GM12872 (cell line): ENCODE data around the gene TRIM38.

Experiments used
- CTCF ChIP-seq: IDR thresholded peaks from 3 replicates; pipeline ENCODE4 v1.5.1; 2011; ENCODE audit warnings: low read depth, mild to moderate bottlenecking, low read length, moderate library complexity; ENCODE audit not compliant: insufficient read depth

TRIM38 gene

DNA sequence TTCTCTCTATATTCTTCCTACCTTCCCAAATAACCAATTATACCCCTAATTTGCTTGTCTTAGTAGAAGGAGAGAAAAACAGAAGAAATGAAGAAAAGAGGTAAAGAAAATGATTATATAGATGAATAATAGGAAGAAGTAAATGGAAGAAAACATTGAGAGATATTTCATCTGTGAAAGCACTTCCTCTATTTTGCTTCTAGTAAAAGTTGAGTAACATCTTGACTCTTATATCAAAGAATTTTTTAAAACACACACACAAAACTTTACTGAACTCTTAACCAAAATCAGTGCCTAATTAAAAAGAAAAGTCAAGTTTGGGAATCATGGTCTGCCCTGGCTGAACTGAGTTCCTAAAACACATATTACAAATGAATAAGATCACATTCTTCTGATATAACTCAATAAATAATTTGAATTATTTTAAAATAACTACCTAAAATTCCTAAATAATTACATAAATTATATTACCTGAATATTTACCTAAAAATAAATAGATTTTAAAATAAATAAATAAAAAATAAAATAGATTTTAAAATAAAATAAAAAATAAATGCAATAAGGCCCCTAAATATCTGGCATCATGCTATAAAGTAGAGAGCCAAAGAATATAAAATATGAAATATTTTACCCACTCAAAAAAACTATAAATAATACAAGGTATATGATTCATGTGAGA, 40.9 kb upstream of the TRIM38 start:
- TF ChIP-seq CTCF: no peak

- no peak for TF ChIP-seq CTCF
Observed at GRCh38 chr6:25922301-25922700, 40.3 kb upstream of the TRIM38 start.

DNA sequence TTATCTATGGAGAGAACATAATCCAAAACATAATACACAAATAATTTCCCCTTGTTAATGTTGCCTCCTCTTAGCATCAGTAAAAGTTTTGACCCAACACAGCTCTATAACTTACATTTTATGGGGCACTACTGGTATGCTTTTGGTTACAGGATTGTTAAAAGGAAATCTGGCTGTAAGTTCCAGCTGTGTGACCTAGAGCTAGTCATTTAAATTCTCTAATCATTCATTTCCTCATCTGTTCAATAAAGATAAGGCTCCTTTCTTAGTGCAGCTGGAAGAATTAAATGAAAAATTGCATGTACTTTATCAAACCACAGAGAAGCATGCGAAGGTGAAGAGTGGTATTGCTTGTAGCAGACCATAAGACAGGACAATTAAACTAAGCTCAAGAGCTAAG, 36.7 kb upstream of the TRIM38 start:
- TF ChIP-seq CTCF: no peak

DNA sequence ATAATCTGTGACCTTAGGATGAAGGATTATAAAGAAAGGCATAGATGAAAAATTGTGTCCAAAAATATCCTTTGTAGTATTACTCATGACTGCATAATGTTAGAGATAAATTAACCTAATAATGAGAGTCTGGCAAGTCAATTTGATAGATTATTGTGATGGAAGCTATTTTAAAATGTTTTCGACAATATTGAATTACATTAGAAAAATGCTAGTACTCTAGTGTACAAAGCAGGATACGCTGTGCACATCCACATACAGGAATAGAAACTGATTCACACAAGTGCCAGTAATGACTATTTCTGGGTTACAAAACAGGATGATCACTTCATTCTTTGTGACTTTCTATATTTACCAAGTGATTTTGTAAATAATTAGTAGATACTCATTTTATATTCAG, 35.4 kb upstream of the TRIM38 start:
- no peak for TF ChIP-seq CTCF

GRCh38 chr6:25927756-25928216, 34.8 kb upstream of the TRIM38 start:
- no peak for TF ChIP-seq CTCF

- no peak for TF ChIP-seq CTCF
Observed at GRCh38 chr6:25928562-25929324, 33.9 kb upstream of the TRIM38 start.

DNA sequence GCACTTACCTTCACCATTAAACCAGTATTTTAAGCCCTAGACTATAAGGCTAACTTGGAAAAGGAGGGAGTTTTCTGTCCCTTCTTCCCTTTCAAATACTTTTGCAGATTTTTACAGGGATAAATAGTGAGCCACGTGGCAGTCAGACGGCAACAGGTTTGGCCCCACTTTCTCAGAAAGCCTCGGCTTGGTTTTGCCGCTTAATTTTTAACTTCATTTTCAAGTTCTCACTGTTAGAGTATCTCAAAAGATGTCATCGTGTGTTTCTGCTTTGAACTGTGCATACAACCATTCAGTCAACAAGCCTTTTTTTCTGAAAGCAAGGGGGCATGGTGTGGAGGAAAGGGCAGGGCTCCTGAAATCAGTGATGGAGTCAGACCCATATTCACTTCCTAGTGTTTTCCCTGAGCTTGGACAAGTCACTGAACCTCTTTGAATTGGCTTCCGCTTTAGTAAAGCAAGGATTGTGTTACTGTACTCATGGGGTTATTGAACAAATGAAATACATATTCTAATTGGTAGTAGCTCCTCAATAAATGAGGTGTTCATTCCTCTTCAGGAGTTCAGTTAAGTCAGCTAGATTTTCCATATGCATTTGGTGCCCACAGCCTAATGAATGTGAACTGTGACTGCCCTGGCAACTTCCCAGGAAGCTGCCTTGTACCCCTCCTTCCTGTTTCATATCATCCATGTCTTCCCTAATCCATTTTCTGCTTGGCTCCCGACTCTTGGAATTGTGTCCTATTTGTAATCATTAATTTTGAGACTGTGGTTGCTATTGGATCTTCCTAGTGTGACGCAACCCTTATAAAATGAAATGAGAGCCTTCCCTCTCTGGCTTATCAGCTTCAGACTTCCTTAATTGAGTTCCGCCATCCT, 31.8 kb upstream of the TRIM38 start, which contains the start of gene SLC17A2:
SLC17A2 (minus strand) TSS at position 160 of the 879 bp plus-strand sequence. CDS start 4,895 bp downstream, outside the sequence.
- no peak for TF ChIP-seq CTCF
